Testis (tissue), 3 donors: ENCODE results near the gene BANK1. TPM values are rescaled to one million over a fixed set of nuclear protein-coding genes. Genes with fewer than 3 reads are reported as not detected.

ENCODE experiments used
- DNase-seq: peaks from one replicate; pipeline ENCODE4 v3.0.0-alpha.2; 2019
- H3K27ac ChIP-seq, 2 donors: fragments of 200-600 bp; sonication (generic); one replicate each; pipeline ENCODE4 v1.5.1; 2019
- H3K27me3 ChIP-seq: fragments of 200-600 bp; sonication (generic); one replicate; pipeline ENCODE4 v1.5.1; 2019
- H3K36me3 ChIP-seq: fragments of 200-600 bp; sonication (generic); one replicate; pipeline ENCODE4 v1.5.1; 2017; ENCODE audit warnings: low read depth; ENCODE audit errors: missing control alignments
- H3K4me1 ChIP-seq: fragments of 200-600 bp; sonication (generic); one replicate; pipeline ENCODE4 v1.5.1; 2019
- H3K4me3 ChIP-seq, 2 donors: fragments of 200-600 bp; sonication (generic); one replicate each; pipeline ENCODE4 v1.5.1; 2017 to 2019
- H3K9me3 ChIP-seq: fragments of 200-600 bp; sonication (generic); one replicate; pipeline ENCODE4 v1.5.1; 2017
- CTCF ChIP-seq, 3 experiments: fragments of 450-650 bp in 2 of 3; fragments of 200-600 bp in 1 of 3; sonication (generic) in 1 of 3; IDR thresholded peaks; one replicate each; pipeline ENCODE4 v1.5.1; 2016 to 2019; ENCODE audit warnings: antibody characterized with exemption in 3 of 3, mild to moderate bottlenecking in 2 of 3, moderate library complexity in 1 of 3
- POLR2A ChIP-seq: fragments of 450-650 bp; IDR thresholded peaks from one replicate; pipeline ENCODE4 v1.6.1; 2017; ENCODE audit warnings: antibody characterized with exemption, mild to moderate bottlenecking, moderate library complexity
- WGBS, 2 donors: methylation state at CpG; one replicate each; pipeline ENCODE4 v1.1.5; 2018; 5-methylcytosine and 5-hydroxymethylcytosine counted together
- intact Hi-C: fragments of 100-400 bp; cut with DNase I; formaldehyde crosslinking; loops from one replicate; pipeline ENCODE4 v1.15.1; 2023; ENCODE audit warnings: low total_unique reads
- polyA plus RNA-seq: library from polyadenylated mRNA; stranded (reverse); fragments of 350-450 nt; fragmentation: Illumina TruSeq; extraction: RNeasy Lipid Tissue Mini Kit (QIAGEN cat#74804); gene quantifications from one replicate; pipeline ENCODE4 v1.2.3, GENCODE V29; 2014; ENCODE audit warnings: low read depth, low replicate concordance; ENCODE audit not compliant: insufficient read depth
- total RNA-seq, 2 donors: library from RNA; depleted of rRNA; stranded (reverse); fragments of >200 nt; gene quantifications; one replicate each; pipeline ENCODE4 v1.2.3, GENCODE V29; 2016

Gene BANK1
- total and polyA plus RNA-seq, 3 donors from 2014 or later = 5.2 to 10.4 (median 10.0) TPM

- no peak overlapping the region for H3K27ac ChIP-seq
- H3K4me3 ChIP-seq = no peak overlapping the region
- 69 to 88% methylated on average over 2 of the region's 2 CpGs for WGBS, 2 donors
- no peaks in the 10 kb centered on the region for H3K27me3 ChIP-seq
- no peak for DNase-seq
- intact Hi-C loops = no loop called here
- no peaks in the 10 kb centered on the region for H3K9me3 ChIP-seq
- H3K4me1 ChIP-seq = no peaks in the 10 kb centered on the region
- TF ChIP-seq POLR2A (no peak), CTCF (IDR thresholded peaks at IDR 0.05) (no peak)
- H3K36me3 ChIP-seq = no peaks in the 10 kb centered on the region
These were observed 177.3 kb downstream of the BANK1 start for GRCh38 chr4:101967697-101968346.

- Histone ChIP-seq H3K4me3 (no peak overlapping the region), H3K9me3 (no peaks in the 10 kb centered on the region), H3K4me1 (no peaks in the 10 kb centered on the region), H3K36me3 (no peaks in the 10 kb centered on the region), H3K27me3 (no peaks in the 10 kb centered on the region), H3K27ac (no peak overlapping the region)
- 77 to 93% methylated on average over 2 of the region's 2 CpGs for WGBS, 2 donors
- DNase-seq = no peak
- intact Hi-C loops = no loop called here
- TF ChIP-seq POLR2A (no peak), CTCF (IDR thresholded peaks at IDR 0.05) (no peak)
These were observed 177.8 kb downstream of the BANK1 start for GRCh38 chr4:101968364-101968763.

- Histone ChIP-seq H3K36me3 (no peaks in the 10 kb centered on the region), H3K9me3 (no peaks in the 10 kb centered on the region), H3K27me3 (no peaks in the 10 kb centered on the region), H3K27ac (no peak overlapping the region), H3K4me3 (no peak overlapping the region), H3K4me1 (no peaks in the 10 kb centered on the region)
- no peak for DNase-seq
- TF ChIP-seq POLR2A = no peak
- no peak for TF ChIP-seq CTCF (IDR thresholded peaks at IDR 0.05)
- intact Hi-C loops = no loop called here
- WGBS, 2 donors = 81 to 85% methylated on average over 6 of the region's 6 CpGs
These were observed 179.4 kb downstream of the BANK1 start for GRCh38 chr4:101969965-101970364.

GRCh38 chr4:101970547-101971155 is 180.1 kb downstream of the BANK1 start:
- Histone ChIP-seq H3K9me3 (no peaks in the 10 kb centered on the region), H3K27ac (no peak overlapping the region), H3K27me3 (no peaks in the 10 kb centered on the region), H3K4me3 (no peak overlapping the region), H3K36me3 (no peaks in the 10 kb centered on the region), H3K4me1 (no peaks in the 10 kb centered on the region)
- WGBS, 2 donors = 70 to 73% methylated on average over 6 of the region's 6 CpGs
- TF ChIP-seq POLR2A = no peak
- TF ChIP-seq CTCF (IDR thresholded peaks at IDR 0.05) = no peak
- intact Hi-C loops = no loop called here
- DNase-seq = no peak

- no peaks in the 10 kb centered on the region for H3K36me3 ChIP-seq
- no peak for DNase-seq
- H3K27me3 ChIP-seq = no peaks in the 10 kb centered on the region
- no peaks in the 10 kb centered on the region for H3K9me3 ChIP-seq
- no peaks in the 10 kb centered on the region for H3K4me1 ChIP-seq
- H3K4me3 ChIP-seq = no peak overlapping the region
- intact Hi-C loops = no loop called here
- TF ChIP-seq CTCF (IDR thresholded peaks at IDR 0.05) = no peak
- TF ChIP-seq POLR2A = no peak
- no peak overlapping the region for H3K27ac ChIP-seq
- WGBS, 2 donors = 71 to 72% methylated on average over 2 of the region's 2 CpGs
These were observed 182.3 kb downstream of the BANK1 start for GRCh38 chr4:101972791-101973190.
